ENCODE results near the gene TAOK2. TPM values are rescaled to one million over a fixed set of nuclear protein-coding genes. Genes with fewer than 3 reads are reported as not detected.
A peak's percentile ranks its signal among the peaks of the same experiment; 100 is the strongest.

Gene TAOK2
- polyA plus RNA-seq, 3 donors = 51.0 to 56.5 (median 53.1) TPM

DNA sequence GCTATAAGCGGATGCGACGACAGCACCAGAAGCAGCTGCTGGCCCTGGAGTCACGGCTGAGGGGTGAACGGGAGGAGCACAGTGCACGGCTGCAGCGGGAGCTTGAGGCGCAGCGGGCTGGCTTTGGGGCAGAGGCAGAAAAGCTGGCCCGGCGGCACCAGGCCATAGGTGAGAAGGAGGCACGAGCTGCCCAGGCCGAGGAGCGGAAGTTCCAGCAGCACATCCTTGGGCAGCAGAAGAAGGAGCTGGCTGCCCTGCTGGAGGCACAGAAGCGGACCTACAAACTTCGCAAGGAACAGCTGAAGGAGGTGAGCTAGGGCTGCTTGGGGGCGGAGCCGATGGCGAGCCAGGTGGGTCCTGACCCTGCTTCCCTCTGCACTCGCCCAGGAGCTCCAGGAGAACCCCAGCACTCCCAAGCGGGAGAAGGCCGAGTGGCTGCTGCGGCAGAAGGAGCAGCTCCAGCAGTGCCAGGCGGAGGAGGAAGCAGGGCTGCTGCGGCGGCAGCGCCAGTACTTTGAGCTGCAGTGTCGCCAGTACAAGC lies 11.7 kb downstream of the TAOK2 start:
- DNase-seq = no peak

DNA sequence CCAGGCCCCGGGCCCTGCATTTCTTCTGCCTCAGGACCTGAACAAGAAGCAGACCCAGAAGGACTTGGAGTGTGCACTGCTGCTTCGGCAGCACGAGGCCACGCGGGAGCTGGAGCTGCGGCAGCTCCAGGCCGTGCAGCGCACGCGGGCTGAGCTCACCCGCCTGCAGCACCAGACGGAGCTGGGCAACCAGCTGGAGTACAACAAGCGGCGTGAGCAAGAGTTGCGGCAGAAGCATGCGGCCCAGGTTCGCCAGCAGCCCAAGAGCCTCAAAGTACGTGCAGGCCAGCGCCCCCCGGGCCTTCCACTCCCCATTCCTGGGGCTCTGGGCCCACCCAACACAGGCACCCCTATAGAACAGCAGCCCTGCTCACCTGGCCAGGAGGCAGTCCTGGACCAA lies 12.6 kb downstream of the TAOK2 start:
- no peak for DNase-seq

DNA sequence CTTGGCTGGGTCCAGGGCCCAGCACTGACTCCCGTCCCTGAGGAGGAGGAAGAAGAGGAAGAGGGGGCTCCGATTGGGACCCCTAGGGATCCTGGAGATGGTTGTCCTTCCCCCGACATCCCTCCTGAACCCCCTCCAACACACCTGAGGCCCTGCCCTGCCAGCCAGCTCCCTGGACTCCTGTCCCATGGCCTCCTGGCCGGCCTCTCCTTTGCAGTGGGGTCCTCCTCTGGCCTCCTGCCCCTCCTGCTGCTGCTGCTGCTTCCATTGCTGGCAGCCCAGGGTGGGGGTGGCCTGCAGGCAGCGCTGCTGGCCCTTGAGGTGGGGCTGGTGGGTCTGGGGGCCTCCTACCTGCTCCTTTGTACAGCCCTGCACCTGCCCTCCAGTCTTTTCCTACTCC lies 13.3 kb downstream of the TAOK2 start:
- DNase-seq = no peak

GRCh38 chr16:29987371-29988085 lies 13.9 kb downstream of the TAOK2 start:
- no peak for DNase-seq

DNA sequence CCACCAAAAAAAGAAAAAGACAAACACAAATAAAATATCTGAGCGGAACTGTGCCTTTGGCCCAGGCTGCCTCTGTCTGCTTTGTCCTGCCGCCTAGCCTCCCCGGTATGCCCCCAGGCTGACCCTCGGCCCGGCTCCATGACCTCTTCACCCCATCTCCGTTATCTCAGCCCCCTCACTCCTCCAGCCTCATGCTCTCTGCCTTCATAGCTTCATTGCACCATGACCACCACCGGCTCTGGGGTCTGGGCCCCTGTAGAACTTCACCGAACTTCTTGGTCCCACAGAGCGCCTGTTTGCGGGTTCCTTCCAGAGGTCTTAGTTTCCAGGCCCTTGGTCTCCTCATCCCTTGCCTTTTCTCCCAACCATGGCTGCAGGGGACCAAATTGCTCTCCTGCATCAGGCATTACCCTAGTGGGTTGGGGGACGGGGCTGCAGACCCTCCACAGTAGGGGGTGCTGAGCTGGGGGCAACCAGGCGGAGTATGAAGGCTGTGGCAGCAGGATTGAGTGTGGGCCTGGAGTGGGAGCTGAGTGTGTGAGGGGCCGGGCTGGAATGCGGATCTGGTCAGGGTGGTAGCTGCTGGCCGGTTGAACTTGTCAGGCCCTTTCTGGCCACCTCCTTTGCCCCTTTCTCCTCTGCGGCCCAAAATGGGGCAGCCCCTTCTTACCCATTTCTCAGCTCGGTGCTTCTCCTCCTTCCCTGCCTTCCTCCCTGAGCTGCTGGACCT lies 14.8 kb downstream of the TAOK2 start:
- no peak for DNase-seq

GRCh38 chr16:29989111-29989858 lies 15.6 kb downstream of the TAOK2 start:
- DNase-seq = no peak

DNA sequence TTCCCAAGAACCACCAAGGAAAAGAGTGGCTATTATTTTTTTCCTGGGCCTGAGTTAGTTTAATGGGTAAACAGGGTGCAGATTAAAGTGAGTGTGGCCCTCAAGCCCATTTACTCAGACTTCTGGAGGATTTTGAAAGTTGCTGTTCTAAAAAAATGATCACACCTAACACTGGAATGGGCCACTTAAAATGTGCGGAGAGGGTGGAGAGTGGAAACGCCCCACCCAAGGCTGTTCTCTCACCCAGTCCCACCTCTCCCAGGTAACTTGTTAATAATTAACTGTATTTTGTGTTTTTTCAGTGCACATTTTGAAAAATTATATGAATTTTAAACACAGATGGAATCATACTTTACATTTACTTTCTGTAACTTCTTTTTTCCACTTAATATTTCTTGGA lies 16.4 kb downstream of the TAOK2 start:
- no peak for DNase-seq

DNA sequence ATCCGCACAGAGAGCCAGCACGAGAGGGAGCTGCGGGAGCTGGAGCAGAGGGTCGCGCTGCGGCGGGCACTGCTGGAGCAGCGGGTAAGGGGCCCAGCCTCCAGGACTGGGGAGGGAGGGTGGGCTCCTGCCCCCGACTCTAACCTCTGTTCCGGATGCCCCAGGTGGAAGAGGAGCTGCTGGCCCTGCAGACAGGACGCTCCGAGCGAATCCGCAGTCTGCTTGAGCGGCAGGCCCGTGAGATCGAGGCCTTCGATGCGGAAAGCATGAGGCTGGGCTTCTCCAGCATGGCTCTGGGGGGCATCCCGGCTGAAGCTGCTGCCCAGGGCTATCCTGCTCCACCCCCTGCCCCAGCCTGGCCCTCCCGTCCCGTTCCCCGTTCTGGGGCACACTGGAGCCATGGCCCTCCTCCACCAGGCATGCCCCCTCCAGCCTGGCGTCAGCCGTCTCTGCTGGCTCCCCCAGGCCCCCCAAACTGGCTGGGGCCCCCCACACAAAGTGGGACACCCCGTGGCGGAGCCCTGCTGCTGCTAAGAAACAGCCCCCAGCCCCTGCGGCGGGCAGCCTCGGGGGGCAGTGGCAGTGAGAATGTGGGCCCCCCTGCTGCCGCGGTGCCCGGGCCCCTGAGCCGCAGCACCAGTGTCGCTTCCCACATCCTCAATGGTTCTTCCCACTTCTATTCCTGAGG lies 17.4 kb downstream of the TAOK2 start:
- no peak for DNase-seq

DNA sequence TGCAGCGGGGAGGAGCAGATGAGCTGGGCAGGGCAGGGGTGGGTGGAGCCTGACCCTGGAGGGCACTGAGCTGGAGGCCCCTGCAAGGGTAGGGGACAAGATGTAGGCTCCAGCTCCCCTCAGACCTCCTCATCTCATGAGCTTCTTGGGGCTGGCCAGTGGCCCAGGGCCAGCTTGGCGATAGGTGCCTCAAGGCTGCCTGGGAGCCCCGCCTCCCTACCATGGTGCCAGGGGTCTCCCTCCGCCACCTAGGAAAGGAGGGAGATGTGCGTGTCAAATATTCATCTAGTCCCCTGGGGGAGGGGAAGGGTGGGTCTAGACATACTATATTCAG lies 17.9 kb downstream of the TAOK2 start:
- no peak for DNase-seq

- peak; percentile 59 for DNase-seq
Measured at GRCh38 chr16:29992344-29992967, 18.8 kb downstream of the TAOK2 start.

DNA sequence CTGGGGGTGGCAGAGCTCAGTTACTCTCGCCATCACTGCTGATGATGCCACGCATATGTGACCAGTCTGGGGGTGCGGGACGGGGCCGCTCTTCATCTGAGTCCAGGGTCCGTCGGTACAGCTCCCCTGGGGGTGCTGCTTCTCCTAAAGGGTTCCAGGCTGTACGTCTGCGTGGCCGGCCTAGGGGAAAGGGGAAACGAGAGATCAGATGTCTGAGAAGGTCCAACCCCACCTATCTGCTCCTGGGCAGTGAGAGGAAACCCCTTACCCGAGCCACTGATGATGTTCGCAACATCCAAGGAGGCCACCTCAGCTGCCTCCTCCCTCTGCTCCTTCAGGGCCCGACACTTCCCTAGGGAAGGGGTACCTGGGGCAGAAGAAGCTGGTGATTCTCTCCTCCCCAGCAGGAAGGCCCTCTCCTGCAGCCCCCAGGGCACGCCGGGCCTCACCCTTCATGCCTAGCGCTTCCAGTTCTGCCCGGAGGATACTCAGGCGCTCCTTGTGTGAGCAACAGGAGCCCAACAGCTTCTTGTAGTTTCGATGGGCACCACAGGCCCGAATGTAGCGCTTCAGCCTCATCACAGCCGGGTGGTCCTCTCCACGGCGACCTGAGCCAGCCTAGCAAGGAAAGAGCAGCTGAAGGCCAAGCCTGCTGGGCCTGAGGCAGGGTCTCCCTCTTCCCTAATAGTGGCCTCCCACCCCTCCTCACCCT lies 19.7 kb downstream of the TAOK2 start:
- DNase-seq = no peak

- DNase-seq = no peak
Measured at GRCh38 chr16:29993903-29994599, 20.4 kb downstream of the TAOK2 start.

DNA sequence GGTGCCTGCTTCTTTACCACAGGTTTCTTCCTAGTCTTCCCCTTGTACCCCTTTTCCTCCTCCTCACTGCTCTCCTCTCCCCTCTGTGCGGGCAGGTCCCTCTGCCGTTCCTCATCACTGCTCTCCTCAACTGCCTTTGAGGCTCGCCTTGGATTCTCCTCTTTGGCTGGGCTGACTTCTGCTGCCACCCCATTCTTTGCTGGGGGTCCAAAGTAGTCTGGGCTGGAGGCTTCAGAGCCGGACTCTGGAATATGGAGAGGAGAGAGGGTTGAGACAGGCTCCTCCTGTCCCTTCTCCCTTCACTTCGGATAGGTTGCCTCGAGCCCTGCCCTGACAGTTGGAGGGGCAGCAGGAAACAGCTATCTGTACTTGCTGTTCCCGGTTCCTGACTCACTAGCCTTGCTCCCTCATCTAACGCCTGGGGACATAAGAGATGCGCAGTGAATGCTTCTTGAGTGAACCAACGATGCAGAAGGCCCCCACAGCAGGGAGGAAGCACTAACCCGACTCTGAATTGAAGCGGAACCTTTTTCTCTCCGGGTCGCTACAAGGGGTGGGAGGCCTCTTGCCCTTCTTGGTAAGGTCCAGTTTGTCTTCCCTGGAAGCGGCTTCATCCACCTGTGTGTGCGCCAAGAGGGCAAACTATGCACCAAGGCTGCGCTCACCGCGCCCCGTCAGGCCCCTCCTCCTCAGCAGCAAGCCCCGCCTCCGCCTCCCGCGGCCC lies 21.1 kb downstream of the TAOK2 start:
- DNase-seq = no peak

- DNase-seq = peak; percentile 86
Measured at GRCh38 chr16:29995324-29995910, 21.7 kb downstream of the TAOK2 start, which contains the start of gene HIRIP3. TSS of gene HIRIP3 (minus strand) at chr16:29995617. CDS start at chr16:29995605, 12 bp downstream.

DNA sequence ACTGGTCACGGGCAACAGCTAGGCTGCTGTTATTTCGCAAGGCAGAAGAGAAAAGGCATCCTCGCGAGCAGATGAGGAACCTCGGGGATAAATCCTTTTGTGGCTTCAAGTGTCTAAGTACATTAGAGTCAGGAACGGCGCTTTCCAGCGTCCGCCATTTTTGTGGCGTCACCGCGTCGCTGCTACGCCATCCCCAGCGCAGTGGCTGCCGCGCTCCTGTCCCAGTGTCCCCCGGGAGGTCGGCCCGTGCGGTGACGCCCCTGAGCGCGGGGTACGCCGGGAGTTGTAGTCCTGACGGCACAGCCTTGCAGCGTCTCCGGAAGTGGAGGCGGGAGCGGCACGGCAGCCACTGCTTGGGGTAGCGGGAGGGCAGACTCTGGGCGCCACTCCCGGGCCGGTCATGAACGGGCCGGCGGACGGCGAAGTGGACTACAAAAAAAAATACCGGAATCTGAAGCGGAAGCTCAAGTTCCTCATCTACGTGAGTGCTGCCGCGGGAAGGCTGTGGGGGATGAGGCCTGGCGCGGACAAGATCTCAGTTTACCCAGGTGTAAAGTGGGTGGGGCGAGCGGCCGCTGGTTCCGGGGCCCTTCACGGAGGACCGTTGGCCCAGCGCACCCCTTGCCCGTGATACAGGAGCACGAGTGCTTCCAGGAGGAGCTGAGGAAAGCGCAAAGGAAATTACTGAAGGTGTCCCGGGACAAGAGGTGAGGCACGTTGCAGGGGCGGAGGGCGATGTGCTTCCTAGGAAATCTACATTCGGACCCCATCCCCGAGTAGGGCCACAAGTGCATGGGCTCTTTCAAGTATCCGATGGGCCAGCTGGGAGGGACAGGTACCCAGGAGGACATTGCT lies 22.5 kb downstream of the TAOK2 start, which contains the start of gene INO80E:
Gene INO80E (plus strand): TSS at position 331 of the 855 bp plus-strand sequence. CDS start 70 bp downstream, at position 401.
- DNase-seq = peak; percentile 97

DNA sequence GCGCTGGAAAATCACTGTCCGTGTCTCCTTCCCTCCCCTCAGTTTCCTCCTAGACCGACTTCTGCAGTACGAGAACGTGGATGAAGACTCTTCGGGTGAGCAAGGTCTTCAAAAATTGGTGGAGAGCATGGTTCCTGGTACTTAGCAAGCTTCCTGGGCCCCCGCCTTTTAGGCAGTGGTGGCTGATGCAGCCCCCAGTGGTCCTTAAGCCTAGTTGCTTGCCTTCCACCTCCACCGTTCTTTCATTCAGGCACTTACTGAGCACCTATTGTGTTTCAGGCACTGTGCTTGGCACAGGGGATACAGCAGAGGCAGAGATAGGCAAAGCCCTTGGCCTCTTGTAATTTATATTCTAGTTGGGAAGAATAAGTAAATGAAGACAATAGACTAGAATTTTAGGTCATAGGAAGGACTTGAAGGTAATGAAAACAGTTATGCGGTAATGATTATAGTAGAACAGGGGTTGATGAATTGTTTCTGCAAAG lies 23.1 kb downstream of the TAOK2 start:
- no peak for DNase-seq

DNA sequence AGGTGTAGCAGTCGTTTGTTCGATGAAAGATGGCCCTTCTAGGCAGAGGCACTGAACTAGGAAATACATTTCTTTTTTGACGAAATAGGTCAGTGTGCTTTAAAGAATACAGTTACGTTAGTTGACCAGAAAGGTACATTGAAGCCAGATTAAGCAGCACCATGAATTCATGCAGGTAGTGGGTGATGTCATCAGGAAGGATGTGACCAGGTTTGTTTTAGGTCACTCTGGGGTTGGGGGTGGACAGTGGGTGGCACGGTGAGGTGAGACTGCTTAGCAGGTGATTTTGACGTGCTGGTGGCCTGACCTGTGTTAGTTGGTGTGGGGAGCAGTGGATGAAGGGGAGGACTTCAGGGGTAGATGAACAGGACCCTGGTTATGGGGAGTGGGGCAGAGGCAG lies 25.9 kb downstream of the TAOK2 start:
- no peak for DNase-seq

Data from renal pelvis (tissue), 4 donors.